Left ventricle myocardium superior (tissue), 1 donor: Measurements from ENCODE around the gene U2SURP. TPM values are rescaled to one million over a fixed set of nuclear protein-coding genes. Genes with fewer than 3 reads are reported as not detected.
A peak's percentile ranks its signal among the peaks of the same experiment; 100 is the strongest.

ENCODE experiments used
- ATAC-seq: fragments of 200-7000 bp; cut with Tn5 transposase; one replicate; pipeline ENCODE4 v1.9.1; 2020; ENCODE audit warnings: mild to moderate bottlenecking, moderate library complexity
- DNase-seq: peaks from one replicate; pipeline ENCODE4 v3.0.0-alpha.2; 2020
- intact Hi-C: fragments of 100-400 bp; cut with micrococcal nuclease; formaldehyde crosslinking; loops from one replicate; pipeline ENCODE4 v1.11.0; 2022
- long read RNA-seq: library from polyadenylated mRNA; unstranded; transcript quantifications from one replicate; pipeline ENCODE4 v2.0.0, GENCODE V29; 2021
- total RNA-seq: library from RNA; stranded (reverse); fragmentation: NEBNext Ultra II Directional; extraction: Animal tissue kit (Norgen Biotek cat#: 25700); gene quantifications from one replicate; pipeline ENCODE4 v1.2.1, GENCODE V29; 2021
- donor health status: DM: no; HTN: yes; CAD: no; lungs with severe emphysema.

U2SURP gene
- 40.4 TPM for total RNA-seq
- long read RNA-seq, full-length matches to known transcripts: 6 of 43 reads
- long read RNA-seq, partial matches to known transcripts: 25 of 43 reads
- long read RNA-seq, other reads (novel, unspliced or antisense): 12 of 43 reads

GRCh38 chr3:143001369-143002082 lies at the start of gene U2SURP:
TSS of gene U2SURP (plus strand) at chr3:143001570. CDS start at chr3:143001629, 59 bp downstream.
- ATAC-seq (peak; percentile 95), DNase-seq (peak; percentile 96)
- intact Hi-C loops: no loop called here

GRCh38 chr3:142951794-142952193 lies 49.6 kb upstream of the U2SURP start:
- intact Hi-C loops: no loop called here
- ATAC-seq (no peak), DNase-seq (no peak)

- no peak for DNase-seq
- ATAC-seq: peak; percentile 55
- intact Hi-C loops: no loop called here
Measured at GRCh38 chr3:142952272-142953193, 48.8 kb upstream of the U2SURP start.

GRCh38 chr3:142953443-142953842 lies 47.9 kb upstream of the U2SURP start:
- ATAC-seq: no peak

GRCh38 chr3:142958707-142959106 lies 42.7 kb upstream of the U2SURP start:
- DNase-seq (no peak), ATAC-seq (peak; percentile 70)
- intact Hi-C loops: no loop called here

More at GRCh38 chr3:142953443-142953842, 47.9 kb upstream of the U2SURP start:
- intact Hi-C loops: no loop called here
- DNase-seq: no peak

- intact Hi-C loops: no loop called here
- no peak for ATAC-seq
- DNase-seq: no peak
Measured at GRCh38 chr3:142960322-142960850, 41.0 kb upstream of the U2SURP start.

- no peak for ATAC-seq
- no peak for DNase-seq
- intact Hi-C loops: no loop called here
Measured at GRCh38 chr3:142961539-142961938, 39.8 kb upstream of the U2SURP start.

- ATAC-seq: no peak
Measured at GRCh38 chr3:142962175-142962519, 39.2 kb upstream of the U2SURP start.

GRCh38 chr3:142962520-142963233 lies 38.7 kb upstream of the U2SURP start:
- peak; percentile 43 for DNase-seq
- intact Hi-C loops: no loop called here
- peak; percentile 11 for ATAC-seq

More at GRCh38 chr3:142962175-142962519, 39.2 kb upstream of the U2SURP start:
- no peak for DNase-seq
- intact Hi-C loops: no loop called here

- intact Hi-C loops: no loop called here
- ATAC-seq (peak; percentile 72), DNase-seq (no peak)
Measured at GRCh38 chr3:142963234-142963515, 38.2 kb upstream of the U2SURP start.

GRCh38 chr3:142963516-142964448 lies 37.6 kb upstream of the U2SURP start, which contains the start of gene PAQR9:
TSS of gene PAQR9 (minus strand) at chr3:142963674. CDS start at chr3:142963336, 338 bp downstream.
- peak; percentile 52 for DNase-seq
- intact Hi-C loops: no loop called here

GRCh38 chr3:142965581-142965980 lies 35.8 kb upstream of the U2SURP start:
- no peak for DNase-seq
- ATAC-seq: no peak
- intact Hi-C loops: no loop called here

More at GRCh38 chr3:142963516-142964448, 37.6 kb upstream of the U2SURP start, which contains the start of gene PAQR9:
- ATAC-seq: peak; percentile 65

- DNase-seq: no peak
- intact Hi-C loops: no loop called here
- no peak for ATAC-seq
Measured at GRCh38 chr3:142966808-142967207, 34.6 kb upstream of the U2SURP start.

- no peak for ATAC-seq
- intact Hi-C loops: no loop called here
- DNase-seq: no peak
Measured at GRCh38 chr3:142968319-142969025, 32.9 kb upstream of the U2SURP start.

GRCh38 chr3:142971431-142971830 lies 29.9 kb upstream of the U2SURP start:
- DNase-seq (no peak), ATAC-seq (no peak)
- intact Hi-C loops: no loop called here

GRCh38 chr3:142972092-142972753 lies 29.1 kb upstream of the U2SURP start:
- DNase-seq (no peak), ATAC-seq (peak; percentile 27)
- intact Hi-C loops: no loop called here
